RWPE1 (cell line): Measurements from ENCODE around the gene NAALADL2.
"Not testable (repeated sequence)": the region's sequence is repeated elsewhere in the genome, so short reads cannot be mapped to it uniquely, and the experiment has no call there.

ENCODE experiments used
- CTCF ChIA-PET: fragments of 350-600 bp; sonication (Branson Sonifier 250); formaldehyde crosslinking; extraction: SDS; loops from one replicate; lab custom pipeline; 2021; lab: Yijun Ruan, JAX
- POLR2A ChIA-PET: fragments of 400-600 bp; formaldehyde crosslinking; extraction: SDS; loops from one replicate; lab custom pipeline; 2020; ENCODE audit warnings: antibody characterized with exemption; ENCODE audit not compliant: low non-redundant PET; lab: Yijun Ruan, JAX
- DNase-seq: peaks from one replicate; pipeline ENCODE4 v3.0.0; 2012; ENCODE audit warnings: low spot score
- H3K27ac ChIP-seq: fragments of 450-650 bp; 2 replicates; pipeline ENCODE4 v1.5.1; 2017
- TF ChIP-seq, protein P1 (sequence below): fragments of 450-650 bp; conservative IDR thresholded peaks from 2 replicates; pipeline ENCODE4 v1.5.1; 2017; ENCODE audit warnings: low read depth, mild to moderate bottlenecking

NAALADL2 gene

DNA sequence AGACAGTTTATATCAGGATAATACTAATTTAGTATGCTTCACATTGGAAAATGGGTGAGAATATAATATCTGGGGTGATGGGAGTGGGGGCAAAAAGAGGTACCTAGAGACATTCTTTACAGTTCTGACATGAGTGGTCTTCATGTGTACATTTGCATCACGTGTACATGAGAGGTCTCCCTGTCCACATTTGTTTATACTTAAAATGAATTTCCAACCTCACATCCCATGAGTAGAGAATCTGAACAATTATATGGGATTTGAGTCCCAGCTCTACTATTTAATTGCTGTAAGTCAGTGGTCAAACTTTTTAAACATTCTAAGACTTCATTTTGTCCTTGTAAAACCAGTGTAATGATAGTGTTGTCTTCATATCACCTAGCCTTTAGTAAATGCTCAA lies 408.4 kb downstream of the NAALADL2 start:
- TF ChIP-seq, protein P1, sequence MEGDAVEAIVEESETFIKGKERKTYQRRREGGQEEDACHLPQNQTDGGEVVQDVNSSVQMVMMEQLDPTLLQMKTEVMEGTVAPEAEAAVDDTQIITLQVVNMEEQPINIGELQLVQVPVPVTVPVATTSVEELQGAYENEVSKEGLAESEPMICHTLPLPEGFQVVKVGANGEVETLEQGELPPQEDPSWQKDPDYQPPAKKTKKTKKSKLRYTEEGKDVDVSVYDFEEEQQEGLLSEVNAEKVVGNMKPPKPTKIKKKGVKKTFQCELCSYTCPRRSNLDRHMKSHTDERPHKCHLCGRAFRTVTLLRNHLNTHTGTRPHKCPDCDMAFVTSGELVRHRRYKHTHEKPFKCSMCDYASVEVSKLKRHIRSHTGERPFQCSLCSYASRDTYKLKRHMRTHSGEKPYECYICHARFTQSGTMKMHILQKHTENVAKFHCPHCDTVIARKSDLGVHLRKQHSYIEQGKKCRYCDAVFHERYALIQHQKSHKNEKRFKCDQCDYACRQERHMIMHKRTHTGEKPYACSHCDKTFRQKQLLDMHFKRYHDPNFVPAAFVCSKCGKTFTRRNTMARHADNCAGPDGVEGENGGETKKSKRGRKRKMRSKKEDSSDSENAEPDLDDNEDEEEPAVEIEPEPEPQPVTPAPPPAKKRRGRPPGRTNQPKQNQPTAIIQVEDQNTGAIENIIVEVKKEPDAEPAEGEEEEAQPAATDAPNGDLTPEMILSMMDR: no peak
- CTCF ChIA-PET: no interaction called here
- no peak overlapping the region for H3K27ac ChIP-seq
- POLR2A ChIA-PET: no interaction called here
- DNase-seq: no peak

DNA sequence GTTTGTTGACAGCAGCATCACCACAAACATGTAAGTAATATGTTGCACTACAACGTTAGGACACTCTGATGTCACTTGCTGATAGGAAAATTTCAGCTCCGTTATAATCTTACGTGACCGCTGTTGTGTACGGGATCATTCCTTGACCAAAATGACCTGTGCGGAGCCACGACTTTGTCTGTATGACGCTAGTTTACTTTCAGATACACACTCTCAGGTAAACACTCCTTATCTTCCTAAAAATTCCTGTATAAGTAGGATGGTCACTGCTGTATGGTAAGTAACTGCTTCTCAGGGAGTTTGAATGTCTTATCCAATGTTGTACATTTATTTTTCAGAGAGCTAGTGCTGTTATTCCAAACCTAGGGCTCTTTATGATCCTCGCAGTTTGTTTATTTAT lies 410.3 kb downstream of the NAALADL2 start:
- no peak overlapping the region for H3K27ac ChIP-seq
- POLR2A ChIA-PET: no interaction called here
- TF ChIP-seq, protein P1: no peak
- DNase-seq: no peak
- CTCF ChIA-PET: no interaction called here

DNA sequence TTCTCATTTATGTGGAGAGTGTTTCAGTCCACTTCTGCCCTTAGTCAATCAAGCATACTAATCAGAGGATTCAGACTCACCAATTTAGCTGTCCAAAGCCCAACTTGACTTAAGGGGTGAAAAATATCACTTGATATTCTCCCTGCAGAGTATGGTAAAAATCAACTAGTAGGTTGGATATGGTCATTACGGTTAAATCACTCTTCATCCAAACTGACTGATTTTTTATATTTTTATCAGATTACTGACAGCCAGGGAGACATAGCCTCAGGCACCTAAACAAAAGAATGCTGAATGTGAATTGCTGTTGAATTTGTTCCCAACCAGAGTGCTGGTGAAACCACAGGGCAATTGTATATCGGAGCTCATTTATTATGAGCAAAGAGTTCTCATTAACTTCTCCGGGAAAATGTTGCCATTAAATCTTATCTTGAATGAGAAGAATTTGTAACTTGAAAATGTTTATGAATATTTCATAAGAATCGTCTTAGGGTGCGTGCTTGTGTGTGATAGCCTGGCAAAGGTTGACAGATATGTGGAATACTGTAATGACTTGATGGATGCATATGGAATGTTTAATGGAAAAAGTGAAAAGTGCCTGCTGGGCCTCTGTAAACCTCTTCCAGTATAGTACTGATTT lies 411.2 kb downstream of the NAALADL2 start:
- no peak for DNase-seq
- no peak overlapping the region for H3K27ac ChIP-seq
- TF ChIP-seq, protein P1: no peak
- ChIA-PET POLR2A (no interaction called here), CTCF (no interaction called here)

DNA sequence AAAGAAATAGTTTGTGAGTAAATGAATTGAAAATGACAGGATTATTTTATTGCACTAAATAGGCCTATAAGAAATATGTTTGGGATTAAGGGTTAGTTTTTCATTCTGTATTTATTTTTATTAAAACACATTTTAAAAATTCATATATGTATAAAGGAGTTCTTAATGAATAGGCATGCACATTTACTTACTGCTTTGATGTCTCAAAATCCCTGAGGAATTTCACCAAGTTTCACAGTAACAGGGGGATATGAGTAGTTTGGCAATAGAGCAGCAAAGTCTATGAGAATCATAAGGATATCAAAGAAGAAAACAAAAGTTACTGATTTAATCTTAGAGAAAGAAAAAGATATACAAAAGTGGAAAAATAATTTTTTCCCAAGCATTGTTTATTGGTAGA lies 411.7 kb downstream of the NAALADL2 start:
- H3K27ac ChIP-seq: no peak overlapping the region
- CTCF ChIA-PET: no interaction called here
- DNase-seq: no peak
- POLR2A ChIA-PET: no interaction called here
- TF ChIP-seq, protein P1: no peak

DNA sequence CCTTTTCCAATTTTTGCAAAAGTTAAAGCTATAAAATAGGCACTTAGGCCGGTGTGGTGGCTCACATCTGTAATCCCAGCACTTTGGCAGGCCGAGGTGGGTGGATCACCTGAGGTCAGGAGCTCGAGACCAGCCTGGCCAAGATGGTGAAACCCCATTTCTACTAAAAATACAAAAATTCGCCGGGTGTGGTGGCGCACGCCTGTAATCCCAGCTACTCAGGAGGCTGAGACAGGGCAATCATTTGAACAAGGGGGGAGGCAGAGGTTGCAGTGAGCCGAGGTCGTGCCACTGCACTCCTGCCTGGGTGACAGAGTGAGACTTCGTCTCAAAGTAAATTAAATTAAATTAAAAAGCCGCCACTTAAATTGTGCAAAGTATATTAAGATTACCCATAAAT lies 412.3 kb downstream of the NAALADL2 start:
- DNase-seq, H3K27ac ChIP-seq, CTCF ChIA-PET, POLR2A ChIA-PET: not testable (repeated sequence)

DNA sequence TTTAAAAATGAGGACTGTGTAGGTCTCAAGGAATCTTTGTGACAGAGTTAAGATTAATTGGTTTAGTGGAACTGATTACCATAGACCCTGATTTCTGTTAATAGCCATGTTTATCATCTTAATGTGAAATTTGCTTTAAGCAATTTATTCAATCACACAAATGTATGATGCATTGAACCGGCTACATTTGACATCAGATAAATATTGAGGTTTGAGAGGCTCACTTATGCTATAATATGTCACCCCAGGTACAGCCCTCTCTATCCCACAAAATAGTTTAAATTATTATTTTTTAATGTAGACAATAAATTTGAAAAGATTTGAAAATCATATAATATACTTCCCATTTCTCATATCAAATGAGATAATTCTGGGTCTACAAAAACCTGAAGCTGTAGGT lies 413.3 kb downstream of the NAALADL2 start:
- ChIA-PET POLR2A (no interaction called here), CTCF (no interaction called here)
- TF ChIP-seq, protein P1: no peak
- no peak overlapping the region for H3K27ac ChIP-seq
- no peak for DNase-seq

DNA sequence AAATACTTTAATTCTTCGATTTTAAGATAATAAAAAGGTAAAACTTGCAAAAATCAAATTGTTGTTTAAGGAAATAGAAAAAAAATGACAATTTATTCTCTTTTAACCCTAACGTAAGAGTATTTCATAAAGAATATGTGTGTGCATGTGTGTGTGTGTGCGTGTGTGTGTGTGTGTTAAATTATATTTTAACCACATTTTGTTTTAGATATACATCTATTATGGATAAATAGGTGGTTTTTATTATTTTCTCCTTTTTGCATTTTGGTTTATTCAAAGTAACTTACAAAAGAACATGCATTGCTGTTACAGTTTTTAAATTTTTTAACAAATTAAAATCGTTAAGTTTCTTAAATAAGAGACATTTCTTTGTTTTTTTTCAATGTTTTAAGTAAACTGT lies 414.4 kb downstream of the NAALADL2 start:
- H3K27ac ChIP-seq: no peak overlapping the region
- no peak for DNase-seq
- ChIA-PET CTCF (no interaction called here), POLR2A (no interaction called here)
- TF ChIP-seq, protein P1: no peak
